Activated CD8-positive, alpha-beta T cell treated with anti-CD3 and anti-CD28 coated beads for 36 hours (primary cell): ENCODE measurements around the gene SGF29. TPM values are rescaled to one million over a fixed set of nuclear protein-coding genes. Genes with fewer than 3 reads are reported as not detected.
"Not testable (repeated sequence)": the region's sequence is repeated elsewhere in the genome, so short reads cannot be mapped to it uniquely, and the experiment has no call there.

Experiments
- ATAC-seq: fragments of 200-7000 bp; cut with Tn5 transposase; one replicate; pipeline ENCODE4 v1.10.0; 2021; ENCODE audit warnings: mild to moderate bottlenecking, moderate library complexity
- CTCF ChIA-PET: fragments of 350-600 bp; sonication (Branson Sonifier 250); formaldehyde crosslinking; loops from one replicate; lab custom pipeline; 2021; ENCODE audit warnings: antibody characterized with exemption; lab: Charles Lee
- POLR2A ChIA-PET: fragments of 350-600 bp; sonication (Branson Sonifier 250); formaldehyde crosslinking; loops from one replicate; lab custom pipeline; 2021; ENCODE audit warnings: antibody characterized with exemption; lab: Charles Lee
- DNase-seq: peaks from one replicate; pipeline ENCODE4 v3.0.0-alpha.2; 2020
- H3K27ac Mint-ChIP-seq: one replicate; pipeline ENCODE4 v1.8.0; 2021; ENCODE audit warnings: mild to moderate bottlenecking, mixed read lengths
- H3K27me3 Mint-ChIP-seq: one replicate; pipeline ENCODE4 v1.8.0; 2021; ENCODE audit warnings: mixed read lengths
- H3K36me3 Mint-ChIP-seq: one replicate; pipeline ENCODE4 v1.8.0; 2021; ENCODE audit warnings: low read depth, mixed read lengths
- H3K4me1 Mint-ChIP-seq: one replicate; pipeline ENCODE4 v1.8.0; 2021; ENCODE audit warnings: low read depth, mixed read lengths
- H3K4me3 Mint-ChIP-seq: one replicate; pipeline ENCODE4 v1.8.0; 2021; ENCODE audit warnings: mild to moderate bottlenecking, moderate library complexity, mixed read lengths
- H3K9me3 Mint-ChIP-seq: one replicate; pipeline ENCODE4 v1.8.0; 2021; ENCODE audit warnings: mixed read lengths
- intact Hi-C: fragments of 100-400 bp; cut with micrococcal nuclease; formaldehyde crosslinking; loops from one replicate; pipeline ENCODE4 v1.10.0; 2022
- total RNA-seq, 2 experiments: library from RNA; stranded (reverse); gene quantifications; one replicate each; pipeline ENCODE4 v1.2.3, GENCODE V29; 2021
- TF ChIP-seq, protein P1 (sequence below): fragments of 200-600 bp; IDR thresholded peaks from one replicate; pipeline ENCODE4 v1.8.0; 2022; ENCODE audit warnings: antibody characterized with exemption, mild to moderate bottlenecking

Gene SGF29
- total RNA-seq, 2 experiments from 2014 or later = 25.0 TPM

DNA sequence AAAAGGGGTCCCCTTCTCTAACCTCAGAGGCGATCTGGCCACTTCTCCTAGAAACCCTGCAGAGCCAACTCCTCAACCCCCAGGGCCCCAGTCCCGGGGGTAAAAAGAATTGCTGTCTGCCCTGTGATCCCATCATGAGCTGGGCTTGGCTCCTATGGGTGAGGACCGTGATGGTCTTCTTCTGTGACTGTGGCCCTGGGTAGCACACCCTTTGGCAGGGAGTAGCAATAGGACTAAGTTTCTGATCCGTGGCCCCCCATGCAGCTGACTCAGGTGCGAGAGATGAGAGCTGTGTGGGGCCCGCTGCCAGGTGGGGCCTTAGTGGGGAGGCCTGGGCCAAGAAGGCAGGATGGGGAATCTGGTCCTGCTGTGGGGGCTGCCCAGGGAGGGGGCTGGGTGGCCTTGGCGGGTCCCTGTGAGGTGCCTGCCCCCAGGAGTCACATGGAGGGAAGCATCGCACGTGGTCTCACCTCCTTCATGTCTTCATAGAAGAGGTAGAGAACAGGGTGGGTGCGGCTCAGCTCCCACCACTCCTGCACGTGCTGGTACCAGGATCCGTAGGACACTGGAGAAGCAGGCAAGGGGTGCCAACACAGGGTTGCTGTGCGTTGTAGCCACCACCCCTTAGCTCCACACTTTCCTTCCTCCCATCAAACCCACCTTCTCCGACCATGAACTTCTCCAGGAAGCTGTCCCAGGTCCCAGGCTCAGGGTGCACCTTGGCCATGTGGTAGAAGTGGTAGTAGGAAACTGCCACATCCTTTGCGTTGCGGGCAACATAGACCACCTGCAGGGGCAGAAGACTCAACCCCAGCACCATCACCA, 52.8 kb downstream of the SGF29 start:
- no peak overlapping the region for H3K27ac Mint-ChIP-seq
- TF ChIP-seq, protein P1, sequence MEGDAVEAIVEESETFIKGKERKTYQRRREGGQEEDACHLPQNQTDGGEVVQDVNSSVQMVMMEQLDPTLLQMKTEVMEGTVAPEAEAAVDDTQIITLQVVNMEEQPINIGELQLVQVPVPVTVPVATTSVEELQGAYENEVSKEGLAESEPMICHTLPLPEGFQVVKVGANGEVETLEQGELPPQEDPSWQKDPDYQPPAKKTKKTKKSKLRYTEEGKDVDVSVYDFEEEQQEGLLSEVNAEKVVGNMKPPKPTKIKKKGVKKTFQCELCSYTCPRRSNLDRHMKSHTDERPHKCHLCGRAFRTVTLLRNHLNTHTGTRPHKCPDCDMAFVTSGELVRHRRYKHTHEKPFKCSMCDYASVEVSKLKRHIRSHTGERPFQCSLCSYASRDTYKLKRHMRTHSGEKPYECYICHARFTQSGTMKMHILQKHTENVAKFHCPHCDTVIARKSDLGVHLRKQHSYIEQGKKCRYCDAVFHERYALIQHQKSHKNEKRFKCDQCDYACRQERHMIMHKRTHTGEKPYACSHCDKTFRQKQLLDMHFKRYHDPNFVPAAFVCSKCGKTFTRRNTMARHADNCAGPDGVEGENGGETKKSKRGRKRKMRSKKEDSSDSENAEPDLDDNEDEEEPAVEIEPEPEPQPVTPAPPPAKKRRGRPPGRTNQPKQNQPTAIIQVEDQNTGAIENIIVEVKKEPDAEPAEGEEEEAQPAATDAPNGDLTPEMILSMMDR = no peak

DNA sequence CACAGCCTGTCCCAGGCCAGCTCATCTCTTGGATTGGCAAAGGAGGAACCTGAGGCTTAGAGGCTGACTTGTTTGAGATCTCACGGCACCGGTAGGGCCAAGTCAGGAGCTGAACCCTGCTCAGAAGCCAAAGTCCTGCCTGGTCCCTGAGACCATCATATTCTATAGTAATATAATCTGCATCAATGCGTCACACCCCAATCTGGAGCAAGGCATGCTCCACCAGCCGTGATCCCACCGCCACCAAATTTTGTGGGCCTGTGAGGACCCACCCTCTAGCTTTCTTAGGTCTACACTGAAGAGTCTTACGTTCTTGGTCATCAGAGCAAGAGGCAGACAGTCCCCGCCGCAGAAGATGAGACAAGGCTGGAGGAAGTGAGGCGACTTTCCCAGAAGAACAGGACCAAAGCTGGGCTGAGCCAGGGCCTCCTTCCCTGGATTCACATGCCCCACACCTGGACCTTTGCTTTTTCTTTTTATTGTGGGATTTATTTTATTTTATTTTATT, 53.5 kb downstream of the SGF29 start:
- CTCF ChIA-PET = interaction anchor here (1.5 kb wide), 1 partner anchor 9 kb away, joined by 6 read pairs; no protein-coding TSS in a partner anchor
- intact Hi-C loops = no loop called here
- Mint-ChIP-seq H3K9me3 (no peaks in the 10 kb centered on the region), H3K27me3 (no peaks in the 10 kb centered on the region), H3K27ac (no peak overlapping the region), H3K36me3 (peaks cover 2% of the 10 kb centered on the region), H3K4me3 (no peak overlapping the region), H3K4me1 (peaks cover 12% of the 10 kb centered on the region)
- TF ChIP-seq, protein P1 = no peak
- ATAC-seq (no peak), DNase-seq (no peak)
- POLR2A ChIA-PET = interaction anchor here (1.0 kb wide), 1 partner anchor 42 kb away, joined by 3 read pairs; no protein-coding TSS in a partner anchor

More for the DNA sequence above, 52.8 kb downstream of the SGF29 start:
- H3K4me1 Mint-ChIP-seq = peaks cover 12% of the 10 kb centered on the region
- intact Hi-C loops = no loop called here
- ATAC-seq (no peak), DNase-seq (no peak)
- CTCF ChIA-PET = interaction anchor here (1.5 kb wide), 1 partner anchor 10 kb away, joined by 6 read pairs; no protein-coding TSS in a partner anchor
- no peak overlapping the region for H3K4me3 Mint-ChIP-seq
- no peaks in the 10 kb centered on the region for H3K9me3 Mint-ChIP-seq
- POLR2A ChIA-PET = no interaction called here
- H3K36me3 Mint-ChIP-seq = peaks cover 2% of the 10 kb centered on the region
- no peaks in the 10 kb centered on the region for H3K27me3 Mint-ChIP-seq

DNA sequence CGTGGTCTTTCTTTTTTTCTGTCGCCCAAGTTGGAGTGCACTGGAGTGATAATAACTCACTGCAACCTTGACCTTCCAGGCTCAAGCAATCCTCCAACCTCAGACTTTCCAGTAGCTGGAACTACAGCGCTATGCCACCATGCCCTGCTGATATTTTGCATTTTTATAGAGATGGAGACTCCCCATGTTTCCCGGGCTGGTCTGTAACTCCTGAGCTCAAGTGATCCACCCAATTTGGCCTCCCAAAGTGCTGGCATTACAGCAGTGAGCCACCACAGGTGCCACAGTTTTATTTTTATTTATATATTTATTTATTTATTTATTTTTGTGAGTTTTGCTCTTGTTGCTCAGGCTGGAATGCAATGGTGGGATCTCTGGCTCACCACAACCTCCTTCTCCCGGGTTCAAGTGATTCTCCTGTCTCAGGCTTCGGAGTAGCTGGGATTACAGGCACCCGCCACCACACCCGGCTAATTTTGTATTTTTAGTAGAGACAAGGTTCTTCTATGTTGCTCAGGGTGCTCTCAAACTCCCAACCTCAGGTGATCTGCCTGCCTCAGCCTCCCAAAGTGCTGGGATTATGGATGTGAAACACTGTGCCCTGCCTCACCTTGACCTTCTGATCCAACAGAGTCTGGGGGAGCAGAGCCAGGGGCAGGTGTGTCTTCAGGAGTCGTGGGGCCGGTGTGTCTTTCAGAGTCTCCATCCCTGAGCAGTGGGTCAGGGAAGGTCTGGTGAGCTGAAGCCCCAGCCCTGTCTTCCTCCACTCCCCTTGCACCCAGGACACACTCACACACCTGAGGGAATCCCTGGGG, 54.2 kb downstream of the SGF29 start:
- H3K36me3 Mint-ChIP-seq, H3K9me3 Mint-ChIP-seq, H3K4me3 Mint-ChIP-seq, H3K27me3 Mint-ChIP-seq, H3K27ac Mint-ChIP-seq, DNase-seq, ATAC-seq, intact Hi-C loops: not testable (repeated sequence)
- POLR2A ChIA-PET = interaction anchor here (1.0 kb wide), 1 partner anchor 43 kb away, joined by 3 read pairs; no protein-coding TSS in a partner anchor
- CTCF ChIA-PET = interaction anchor here (1.5 kb wide), 1 partner anchor 9 kb away, joined by 6 read pairs; no protein-coding TSS in a partner anchor
- H3K4me1 Mint-ChIP-seq = peaks cover 12% of the 10 kb centered on the region

DNA sequence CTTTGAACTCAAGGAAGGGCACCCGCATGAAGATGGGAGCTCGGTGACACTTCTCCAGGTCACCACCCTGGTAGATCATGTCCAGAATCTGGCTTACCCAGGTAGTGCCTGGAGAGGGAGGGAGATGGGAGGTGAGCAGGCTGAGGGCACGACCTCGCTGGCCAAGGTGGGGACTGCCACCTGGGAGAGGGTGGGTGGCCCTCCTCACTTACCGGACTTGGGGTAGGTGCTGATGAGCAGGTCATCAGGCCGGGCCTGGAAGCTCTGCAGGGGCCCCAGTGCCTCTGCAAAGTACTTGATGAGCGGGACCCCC, 54.7 kb downstream of the SGF29 start:
- H3K27ac Mint-ChIP-seq, H3K27me3 Mint-ChIP-seq, H3K9me3 Mint-ChIP-seq, ATAC-seq, CTCF ChIA-PET, H3K36me3 Mint-ChIP-seq, H3K4me3 Mint-ChIP-seq, intact Hi-C loops, DNase-seq: not testable (repeated sequence)
- peaks cover 12% of the 10 kb centered on the region for H3K4me1 Mint-ChIP-seq
- POLR2A ChIA-PET = interaction anchor here (1.0 kb wide), 1 partner anchor 44 kb away, joined by 3 read pairs; no protein-coding TSS in a partner anchor

DNA sequence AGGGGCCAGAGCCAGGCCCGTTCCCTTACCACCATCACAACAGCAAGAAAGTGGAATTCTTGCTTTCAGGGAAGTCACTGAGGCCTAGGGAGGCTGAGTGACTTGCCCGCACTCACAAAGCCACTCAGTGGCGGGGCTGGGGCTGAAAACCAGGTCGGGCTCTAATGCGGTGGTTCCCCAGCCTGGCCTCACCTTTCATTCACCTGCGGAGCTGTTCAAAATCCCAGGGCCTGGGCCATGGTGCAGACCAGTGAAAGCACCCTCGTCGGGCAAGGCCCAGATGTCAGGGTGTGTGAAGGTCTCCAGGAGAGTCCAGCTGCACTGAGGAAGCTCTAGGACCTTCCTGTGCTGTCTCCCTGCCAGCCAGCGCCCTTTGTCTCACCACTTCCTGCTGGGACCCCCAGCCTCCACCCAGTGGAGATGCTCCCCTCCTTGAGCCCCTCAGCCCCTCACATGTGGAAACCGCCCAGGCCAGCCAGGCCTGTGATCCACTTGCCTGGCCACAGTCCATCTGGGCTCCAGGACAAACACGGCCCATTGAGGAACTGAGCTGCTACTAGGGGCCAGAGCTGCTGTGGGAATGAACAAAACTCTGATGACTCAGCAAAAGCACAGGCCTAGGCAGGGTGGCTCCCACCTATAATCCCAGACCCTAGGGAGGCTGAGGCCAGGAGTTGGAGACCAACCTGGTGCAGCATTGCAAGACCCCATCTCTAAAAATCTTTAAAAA, 55.3 kb downstream of the SGF29 start:
- H3K36me3 Mint-ChIP-seq, ATAC-seq, H3K27me3 Mint-ChIP-seq, DNase-seq, CTCF ChIA-PET, intact Hi-C loops, H3K27ac Mint-ChIP-seq, H3K9me3 Mint-ChIP-seq, POLR2A ChIA-PET, H3K4me3 Mint-ChIP-seq: not testable (repeated sequence)
- peaks cover 12% of the 10 kb centered on the region for H3K4me1 Mint-ChIP-seq
